ENCODE measurements around the gene CCDC172.

Gene CCDC172

GRCh38 chr10:116418389-116418788 is 94.1 kb downstream of the CCDC172 start:
- TF ChIP-seq CTCF (IDR thresholded peaks at IDR 0.05; ENCODE audit: insufficient read depth, low read length, poor library complexity, severe bottlenecking) = no peak
- no peak for DNase-seq (ENCODE audit: extremely low read depth, insufficient read length)

GRCh38 chr10:116421815-116422214 is 97.6 kb downstream of the CCDC172 start:
- H3K36me3 ChIP-seq (ENCODE audit: control insufficient read depth, insufficient read depth, low read length) = no peaks in the 10 kb centered on the region
- TF ChIP-seq CTCF (IDR thresholded peaks at IDR 0.05; ENCODE audit: insufficient read depth, low read length, poor library complexity, severe bottlenecking) = no peak
- DNase-seq (ENCODE audit: extremely low read depth, insufficient read length) = no peak
- no peaks in the 10 kb centered on the region for H3K27me3 ChIP-seq (replicated peaks; ENCODE audit: control insufficient read depth, insufficient read depth, low read length)
- H3K4me3 ChIP-seq (replicated peaks; ENCODE audit: low read depth, low read length) = no peak overlapping the region

More at GRCh38 chr10:116418389-116418788, 94.1 kb downstream of the CCDC172 start:
- H3K27me3 ChIP-seq (replicated peaks; ENCODE audit: control insufficient read depth, insufficient read depth, low read length) = no peaks in the 10 kb centered on the region
- H3K36me3 ChIP-seq (ENCODE audit: control insufficient read depth, insufficient read depth, low read length) = no peaks in the 10 kb centered on the region
- no peak overlapping the region for H3K4me3 ChIP-seq (replicated peaks; ENCODE audit: low read depth, low read length)

- Histone ChIP-seq H3K27me3 (replicated peaks; ENCODE audit: control insufficient read depth, insufficient read depth, low read length) (no peaks in the 10 kb centered on the region), H3K4me3 (replicated peaks; ENCODE audit: low read depth, low read length) (no peak within 1 kb of the TSS)
Measured at GRCh38 chr10:116427671-116428070, 103.4 kb downstream of the CCDC172 start, which contains the start of gene PNLIPRP3. TSS of gene PNLIPRP3 (plus strand) at chr10:116427847. CDS start at chr10:116428013, 166 bp downstream.

GRCh38 chr10:116429288-116429977 is 105.2 kb downstream of the CCDC172 start:
- TF ChIP-seq CTCF (IDR thresholded peaks at IDR 0.05; ENCODE audit: insufficient read depth, low read length, poor library complexity, severe bottlenecking) = no peak
- no peak overlapping the region for H3K4me3 ChIP-seq (replicated peaks; ENCODE audit: low read depth, low read length)
- no peaks in the 10 kb centered on the region for H3K27me3 ChIP-seq (replicated peaks; ENCODE audit: control insufficient read depth, insufficient read depth, low read length)
- DNase-seq (ENCODE audit: extremely low read depth, insufficient read length) = no peak
- H3K36me3 ChIP-seq (ENCODE audit: control insufficient read depth, insufficient read depth, low read length) = no peaks in the 10 kb centered on the region

More at GRCh38 chr10:116427671-116428070, 103.4 kb downstream of the CCDC172 start, which contains the start of gene PNLIPRP3:
- TF ChIP-seq CTCF (IDR thresholded peaks at IDR 0.05; ENCODE audit: insufficient read depth, low read length, poor library complexity, severe bottlenecking) = no peak
- no peak for DNase-seq (ENCODE audit: extremely low read depth, insufficient read length)
- H3K36me3 ChIP-seq (ENCODE audit: control insufficient read depth, insufficient read depth, low read length) = no peaks in the 10 kb centered on the region

All from GM06990 (cell line).